Tibial nerve (tissue), 4 donors: Measurements from ENCODE around the gene IFFO2. TPM values are rescaled to one million over a fixed set of nuclear protein-coding genes. Genes with fewer than 3 reads are reported as not detected.
A peak's percentile ranks its signal among the peaks of the same experiment; 100 is the strongest.

Source experiments
- DNase-seq, 2 donors: peaks; one replicate each; pipeline ENCODE4 v3.0.0-alpha.2; 2019; ENCODE audit warnings: low spot score in 2 of 2
- H3K27ac ChIP-seq, 4 donors: fragments of 200-600 bp; sonication (generic) in 3 of 4; one replicate each; pipeline ENCODE4 v1.5.1; 2017 to 2019; ENCODE audit warnings: mild to moderate bottlenecking in 1 of 4
- H3K27me3 ChIP-seq, 2 donors: fragments of 200-600 bp; sonication (generic) in 1 of 2; one replicate each; pipeline versions ENCODE4 v1.5.1 to v1.6.0; 2017 to 2019
- H3K36me3 ChIP-seq, 3 donors: fragments of 200-600 bp; sonication (generic); one replicate each; pipeline ENCODE4 v1.5.1; 2018 to 2019
- H3K4me1 ChIP-seq, 4 donors: fragments of 200-600 bp; sonication (generic) in 3 of 4; one replicate each; pipeline ENCODE4 v1.5.1; 2017 to 2019
- H3K4me3 ChIP-seq, 4 donors: fragments of 200-600 bp; sonication (generic) in 3 of 4; one replicate each; pipeline ENCODE4 v1.5.1; 2017 to 2019; ENCODE audit warnings: mild to moderate bottlenecking in 1 of 4, moderate library complexity in 1 of 4
- H3K9me3 ChIP-seq, 4 donors: fragments of 200-600 bp; sonication (generic) in 3 of 4; one replicate each; pipeline ENCODE4 v1.5.1; 2017 to 2019
- CTCF ChIP-seq, 5 experiments: fragments of 200-600 bp in 3 of 5; fragments of 450-650 bp in 2 of 5; sonication (generic) in 3 of 5; IDR thresholded peaks; one replicate each; pipeline ENCODE4 v1.5.1; 2016 to 2019; ENCODE audit warnings: antibody characterized with exemption in 5 of 5, mild to moderate bottlenecking in 3 of 5, moderate library complexity in 2 of 5
- EP300 ChIP-seq, 2 donors: sonication (generic); formaldehyde crosslinking; IDR thresholded peaks; one replicate each; pipeline ENCODE4 v1.6.1; 2017; ENCODE audit warnings: antibody characterized with exemption in 2 of 2, mild to moderate bottlenecking in 1 of 2
- POLR2A ChIP-seq, 2 donors: fragments of 450-650 bp; IDR thresholded peaks; one replicate each; pipeline ENCODE4 v1.6.1; 2017; ENCODE audit warnings: antibody characterized with exemption in 2 of 2, mild to moderate bottlenecking in 2 of 2, moderate library complexity in 2 of 2
- WGBS, 2 donors: methylation state at CpG; one replicate each; pipeline ENCODE4 v1.1.5; 2018; 5-methylcytosine and 5-hydroxymethylcytosine counted together
- total RNA-seq, 4 donors: library from RNA; depleted of rRNA; stranded (reverse); fragments of >200 nt; gene quantifications; one replicate each; pipeline ENCODE4 v1.1.0, GENCODE V29; 2016

The IFFO2 gene
- total RNA-seq, 4 donors from 2014 or later, result 3.6 to 19.2 (median 9.2) TPM

GRCh38 chr1:18944810-18945209 is 11.7 kb downstream of the IFFO2 start:
- peaks cover 0 to 65% (median 44%) of the 10 kb centered on the region in 4 donors for H3K4me1 ChIP-seq
- H3K27ac ChIP-seq, result peak overlapping the region in 1 of 4 donors; percentile 50
- 70 to 77% methylated on average over 2 of the region's 2 CpGs for WGBS, 2 donors
- no peaks in the 10 kb centered on the region for H3K36me3 ChIP-seq
- no peaks in the 10 kb centered on the region for H3K27me3 ChIP-seq
- TF ChIP-seq CTCF (IDR thresholded peaks at IDR 0.05) (no peak), EP300 (IDR thresholded peaks at IDR 0.05) (no peak), POLR2A (IDR thresholded peaks at IDR 0.05) (no peak)
- no peak for DNase-seq
- no peak overlapping the region for H3K4me3 ChIP-seq
- no peaks in the 10 kb centered on the region for H3K9me3 ChIP-seq

GRCh38 chr1:18943914-18944572 is 12.4 kb downstream of the IFFO2 start:
- 90 to 96% methylated on average over 9 of the region's 9 CpGs for WGBS, 2 donors
- no peak for DNase-seq
- Histone ChIP-seq H3K4me1 (peaks cover 0 to 60% (median 40%) of the 10 kb centered on the region in 4 donors), H3K36me3 (no peaks in the 10 kb centered on the region), H3K9me3 (no peaks in the 10 kb centered on the region), H3K27ac (peak overlapping the region in 1 of 4 donors; percentile 50), H3K4me3 (no peak overlapping the region), H3K27me3 (no peaks in the 10 kb centered on the region)
- TF ChIP-seq POLR2A (IDR thresholded peaks at IDR 0.05) (no peak), CTCF (IDR thresholded peaks at IDR 0.05) (no peak), EP300 (IDR thresholded peaks at IDR 0.05) (no peak)

DNA sequence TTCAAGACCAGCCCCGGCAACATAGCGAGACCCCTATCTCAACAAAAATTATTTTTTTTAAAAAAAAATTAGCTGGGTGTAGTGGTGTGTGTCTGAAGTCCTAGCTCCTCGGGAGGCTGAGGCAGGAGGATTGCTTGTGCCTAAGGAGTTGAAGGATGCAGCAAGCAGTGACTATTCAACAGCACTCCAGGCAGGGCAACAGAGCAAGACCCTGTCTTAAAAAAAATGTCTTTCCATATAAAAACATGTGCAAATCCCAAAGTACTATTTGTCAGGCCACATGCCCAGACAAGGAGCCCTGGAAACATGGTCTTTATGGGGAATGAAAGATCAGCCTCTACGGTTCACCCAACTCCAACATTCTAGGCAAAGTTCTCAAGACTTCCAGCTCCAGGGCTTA is 13.3 kb downstream of the IFFO2 start:
- H3K27ac ChIP-seq, result peak overlapping the region in 1 of 4 donors; percentile 87
- no peak for DNase-seq
- H3K9me3 ChIP-seq, result no peaks in the 10 kb centered on the region
- peaks cover 0 to 60% (median 34%) of the 10 kb centered on the region in 4 donors for H3K4me1 ChIP-seq
- H3K27me3 ChIP-seq, result no peaks in the 10 kb centered on the region
- no peaks in the 10 kb centered on the region for H3K36me3 ChIP-seq
- TF ChIP-seq CTCF (IDR thresholded peaks at IDR 0.05), result no peak
- TF ChIP-seq POLR2A (IDR thresholded peaks at IDR 0.05), result no peak
- TF ChIP-seq EP300 (IDR thresholded peaks at IDR 0.05), result no peak
- no peak overlapping the region for H3K4me3 ChIP-seq
- WGBS, 2 donors, result 92 to 96% methylated on average over 4 of the region's 4 CpGs

DNA sequence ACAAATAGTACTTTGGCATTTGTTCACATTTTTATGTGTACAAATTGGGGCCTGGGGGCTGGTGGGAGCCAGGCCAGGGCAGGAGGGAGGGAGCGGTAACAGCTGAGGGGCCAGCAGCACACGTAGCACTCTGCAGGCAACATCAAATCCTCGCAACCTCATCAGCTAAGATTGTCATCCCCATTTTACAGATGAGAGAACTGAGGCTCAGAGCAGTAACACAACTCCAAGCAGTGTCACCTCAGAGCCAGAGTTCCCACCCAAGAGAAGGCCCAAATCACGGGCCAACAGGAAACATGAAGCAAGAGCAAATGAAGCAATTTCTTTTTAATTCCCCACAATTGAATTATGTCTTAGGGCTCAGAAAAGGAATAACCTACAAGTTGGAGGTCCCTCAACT is 14.1 kb downstream of the IFFO2 start:
- Histone ChIP-seq H3K27ac (peak overlapping the region in 2 of 4 donors; percentile 70 to 87), H3K9me3 (no peaks in the 10 kb centered on the region), H3K27me3 (no peaks in the 10 kb centered on the region), H3K4me3 (no peak overlapping the region), H3K4me1 (peaks cover 0 to 52% (median 30%) of the 10 kb centered on the region in 4 donors), H3K36me3 (no peaks in the 10 kb centered on the region)
- 84 to 94% methylated on average over 4 of the region's 4 CpGs for WGBS, 2 donors
- TF ChIP-seq CTCF (IDR thresholded peaks at IDR 0.05) (no peak), EP300 (IDR thresholded peaks at IDR 0.05) (no peak), POLR2A (IDR thresholded peaks at IDR 0.05) (no peak)
- DNase-seq, result no peak

GRCh38 chr1:18941221-18942141 is 15.0 kb downstream of the IFFO2 start:
- no peaks in the 10 kb centered on the region for H3K9me3 ChIP-seq
- TF ChIP-seq EP300 (IDR thresholded peaks at IDR 0.05) (peak in 1 of 2 donors; percentile 16), CTCF (IDR thresholded peaks at IDR 0.05) (no peak), POLR2A (IDR thresholded peaks at IDR 0.05) (no peak)
- WGBS, 2 donors, result 38 to 43% methylated on average over 17 to 18 of the region's 18 CpGs
- peaks cover 0 to 49% (median 28%) of the 10 kb centered on the region in 4 donors for H3K4me1 ChIP-seq
- no peak overlapping the region for H3K4me3 ChIP-seq
- peak overlapping the region in 2 of 4 donors; percentile 70 to 87 for H3K27ac ChIP-seq
- no peak for DNase-seq
- H3K27me3 ChIP-seq, result no peaks in the 10 kb centered on the region
- H3K36me3 ChIP-seq, result no peaks in the 10 kb centered on the region
